NCI-H345 treated with DMSO at 0.1 percent for 48 hours (cell line): ENCODE results near the gene DDX42.
"Not testable (repeated sequence)": the region's sequence is repeated elsewhere in the genome, so short reads cannot be mapped to it uniquely, and the experiment has no call there.

Experiments
- DNase-seq: peaks from one replicate; lab custom pipeline; 2025; ENCODE audit not compliant: unreplicated experiment; lab: John Stamatoyannopoulos, UW

DDX42 gene

GRCh38 chr17:63866625-63867024 lies 92.7 kb downstream of the DDX42 start:
- not testable (repeated sequence) for DNase-seq
